ELR (cell line): Measurements from ENCODE around the gene PDE1C.
A peak's percentile ranks its signal among the peaks of the same experiment; 100 is the strongest.
"Not testable (repeated sequence)": the region's sequence is repeated elsewhere in the genome, so short reads cannot be mapped to it uniquely, and the experiment has no call there.

Source experiments
- DNase-seq: peaks from one replicate; pipeline ENCODE4 v3.0.0-alpha.2; 2015; ENCODE audit warnings: low read depth

PDE1C gene

DNA sequence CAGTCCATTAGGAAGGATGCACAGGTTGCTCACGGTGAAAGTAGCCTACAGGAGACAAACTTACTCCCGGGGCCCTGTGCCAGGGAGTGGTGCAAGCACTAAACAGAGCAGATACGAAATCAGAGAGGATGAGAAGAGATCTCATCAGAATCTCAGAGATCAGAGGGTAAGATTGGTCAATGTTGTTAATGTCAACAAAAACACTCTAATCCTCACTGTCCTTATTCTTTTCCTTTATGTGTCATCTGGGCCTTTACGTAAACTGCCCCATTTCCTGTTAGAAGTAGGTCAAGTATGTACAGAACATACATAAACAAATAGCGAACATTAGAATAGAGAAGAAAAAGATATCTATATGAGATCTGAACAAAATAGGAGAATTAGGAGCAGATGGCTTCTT, 220.1 kb downstream of the PDE1C start:
- DNase-seq = peak; percentile 36

DNA sequence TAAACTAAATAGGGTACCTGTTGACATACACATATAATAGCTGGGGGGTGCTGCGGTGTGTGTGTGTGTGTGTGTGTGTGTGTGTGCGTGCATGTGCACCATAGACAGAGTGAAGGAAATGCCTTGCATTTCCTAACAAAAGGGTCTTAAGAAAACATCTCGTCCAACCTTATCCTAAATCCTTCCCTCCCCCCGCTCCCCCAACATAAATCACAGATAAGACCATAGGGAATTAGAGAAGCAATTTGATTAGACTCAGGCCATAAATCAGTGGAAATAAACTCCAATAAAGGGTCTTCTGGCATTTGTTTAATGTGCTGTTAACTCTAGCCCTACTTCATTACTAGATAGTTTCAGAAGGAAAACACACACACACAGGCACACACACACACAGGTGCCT, 234.7 kb downstream of the PDE1C start:
- DNase-seq = no peak

DNA sequence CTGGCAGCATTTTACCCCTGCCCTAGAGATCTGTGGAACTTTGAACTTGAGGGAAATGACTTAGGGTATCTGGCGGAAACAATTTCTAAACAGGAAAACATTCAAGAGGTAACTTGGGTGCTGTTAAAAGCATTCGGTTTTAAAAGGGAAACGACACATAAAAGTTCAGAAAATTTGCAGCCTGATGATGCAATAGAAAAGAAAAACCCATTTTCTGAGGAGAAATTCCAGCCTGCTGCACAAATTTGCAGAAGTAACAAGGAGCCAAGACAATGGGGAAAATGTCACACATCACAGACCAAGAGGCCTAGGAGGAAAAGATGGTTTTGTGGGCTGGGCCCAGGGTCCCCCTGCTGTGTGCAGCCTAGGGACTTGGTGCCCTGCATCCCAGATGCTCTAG, 236.6 kb downstream of the PDE1C start:
- DNase-seq = not testable (repeated sequence)

DNA sequence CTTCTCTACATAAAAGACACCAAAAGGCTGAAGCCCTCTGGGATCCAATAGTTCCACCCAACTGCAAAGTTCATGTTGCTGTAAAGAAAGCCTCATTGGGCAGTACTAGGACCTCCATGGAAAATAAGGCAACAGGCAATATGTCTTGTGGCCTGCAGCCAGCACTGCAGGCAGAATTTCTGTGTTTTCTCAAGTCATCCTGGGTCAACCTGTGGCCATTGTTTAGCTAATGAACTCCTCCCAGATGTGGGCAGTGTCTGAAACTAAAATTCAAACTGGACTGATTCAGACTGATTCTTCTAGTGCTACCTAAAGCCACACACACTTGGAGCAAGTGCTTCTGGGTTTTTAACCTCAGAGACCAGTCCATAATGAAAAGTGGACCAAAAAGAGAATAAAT, 241.7 kb downstream of the PDE1C start:
- DNase-seq = no peak

DNA sequence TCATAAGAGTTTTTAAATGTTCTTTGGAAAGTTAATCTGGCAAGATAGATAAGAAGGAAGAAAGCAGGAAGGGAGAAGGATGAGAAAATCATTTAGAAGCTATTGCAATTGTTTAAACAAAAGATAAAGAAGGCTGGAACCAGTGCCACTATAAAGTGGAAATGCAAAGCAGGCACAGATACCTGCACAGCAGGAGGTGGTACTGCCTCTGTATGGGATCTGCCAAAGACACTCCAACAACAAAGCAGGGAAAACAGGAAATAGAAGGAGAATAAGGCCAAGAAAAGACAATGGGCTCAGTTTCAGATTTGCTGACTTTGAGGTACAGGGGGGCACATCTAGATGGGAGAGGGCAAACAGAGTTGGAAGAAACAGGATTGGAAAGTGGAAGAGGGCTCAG, 244.6 kb downstream of the PDE1C start:
- no peak for DNase-seq

DNA sequence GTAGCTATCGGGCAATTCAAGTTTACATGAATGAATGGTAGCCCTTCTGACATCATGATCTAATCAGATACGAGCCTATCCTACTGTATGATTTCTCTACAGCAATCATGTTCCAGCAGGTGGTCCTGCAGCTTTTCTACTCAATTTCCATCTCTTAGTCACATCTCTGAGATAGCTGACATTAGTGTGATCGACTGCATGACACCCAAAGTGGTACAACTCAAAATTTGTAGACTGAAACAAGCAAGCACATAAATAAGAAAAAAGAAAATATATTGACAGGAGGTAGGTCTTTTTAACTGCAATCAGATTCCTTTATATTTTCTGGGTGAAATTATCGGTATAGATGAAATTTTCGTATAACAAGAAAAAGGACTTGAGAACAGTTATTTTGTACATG, 251.2 kb downstream of the PDE1C start:
- DNase-seq = no peak

DNA sequence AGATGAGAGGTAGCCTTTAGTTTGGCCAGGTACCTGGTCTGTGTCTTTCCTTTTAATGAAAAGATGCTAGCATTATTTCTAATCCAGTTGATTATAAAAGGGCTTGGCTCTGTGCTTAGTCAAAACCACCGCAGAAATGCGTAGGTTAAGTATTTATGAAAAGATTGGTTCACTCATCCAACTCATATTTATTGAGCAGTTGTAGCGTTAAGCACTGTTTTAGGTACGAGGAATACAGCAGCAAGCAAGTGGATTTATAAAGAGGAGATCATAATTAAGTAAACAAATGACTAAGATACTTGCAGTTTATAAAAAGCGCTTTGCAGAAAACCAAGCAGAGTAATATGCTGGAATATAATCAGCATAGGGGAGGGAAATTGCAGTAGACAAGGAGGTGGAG, 253.4 kb downstream of the PDE1C start:
- no peak for DNase-seq

DNA sequence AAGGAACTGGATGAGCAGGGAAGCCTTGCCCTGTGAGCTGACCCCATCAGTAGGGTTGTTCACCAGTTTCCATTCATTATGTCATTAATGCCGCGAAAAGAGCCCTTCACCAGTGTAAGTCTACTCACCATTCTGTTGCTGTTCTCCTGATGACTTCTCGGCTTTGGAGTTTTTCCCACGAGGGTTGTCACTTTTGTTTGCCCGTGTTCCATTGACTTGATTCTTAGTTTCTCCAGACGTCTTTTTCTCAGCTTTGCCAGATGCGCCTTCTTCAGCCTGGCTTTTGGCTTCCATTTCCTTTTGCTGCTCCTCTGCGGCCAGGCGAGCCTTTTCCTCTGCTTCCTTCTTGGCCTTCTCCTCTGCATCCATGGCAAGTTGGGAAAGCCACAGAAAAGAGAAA, 254.4 kb downstream of the PDE1C start:
- DNase-seq = no peak

DNA sequence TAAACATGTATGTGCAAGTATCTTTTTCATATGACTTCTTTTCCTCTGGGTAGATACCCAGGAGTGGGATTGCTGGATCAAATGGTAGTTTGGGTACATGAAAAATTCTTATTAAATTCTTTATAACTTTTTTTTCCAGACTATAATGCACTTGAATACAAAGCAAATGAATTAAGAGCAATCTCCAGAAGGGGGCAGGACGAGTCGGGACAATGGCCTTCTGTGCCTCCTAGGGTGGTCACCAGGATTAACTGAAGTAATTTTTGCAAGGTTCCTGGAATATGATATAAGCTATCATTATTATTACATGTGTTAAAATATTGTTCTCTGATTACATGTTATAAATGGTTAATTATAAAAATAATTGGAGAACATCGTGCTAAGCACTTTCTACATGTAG, 256.0 kb downstream of the PDE1C start:
- DNase-seq = peak; percentile 37

DNA sequence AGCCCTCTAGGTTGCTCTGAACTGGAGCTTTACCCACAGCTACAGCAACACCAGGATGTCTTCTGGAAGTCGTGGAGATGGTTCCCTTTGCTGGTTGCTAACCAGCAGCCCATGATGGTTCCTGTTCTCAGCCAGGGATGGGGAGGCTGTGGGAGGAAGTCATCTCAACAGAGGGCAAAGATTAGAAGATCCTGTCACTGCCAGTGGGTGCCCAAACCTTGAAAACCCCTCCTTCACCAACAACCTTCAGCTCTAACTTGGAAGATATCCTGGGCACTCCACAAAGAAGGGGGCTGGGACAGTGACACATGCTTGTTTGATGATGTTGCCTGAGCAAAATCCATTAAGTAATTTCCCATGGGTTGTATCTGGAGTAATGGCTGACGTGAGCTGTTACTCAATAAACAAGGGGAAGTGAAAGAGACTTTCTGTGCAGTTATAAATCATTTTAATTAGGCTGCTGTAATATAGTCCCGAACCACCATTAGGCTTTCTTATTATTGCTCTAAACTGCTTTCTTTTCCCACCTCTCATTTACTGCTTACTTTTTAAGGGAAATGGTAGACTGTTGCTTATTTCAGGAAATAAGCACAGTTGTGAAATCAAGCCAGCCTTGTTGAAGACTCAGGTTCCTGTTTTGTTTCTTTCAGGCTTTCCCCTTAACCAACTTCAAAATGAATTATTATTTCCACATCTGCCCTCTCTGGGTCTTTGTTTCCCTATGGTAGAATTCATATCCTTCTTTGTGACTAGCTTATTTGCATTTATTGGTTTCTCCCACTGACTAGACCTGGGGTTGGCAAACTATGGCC, 258.4 kb downstream of the PDE1C start:
- DNase-seq = peak; percentile 77

DNA sequence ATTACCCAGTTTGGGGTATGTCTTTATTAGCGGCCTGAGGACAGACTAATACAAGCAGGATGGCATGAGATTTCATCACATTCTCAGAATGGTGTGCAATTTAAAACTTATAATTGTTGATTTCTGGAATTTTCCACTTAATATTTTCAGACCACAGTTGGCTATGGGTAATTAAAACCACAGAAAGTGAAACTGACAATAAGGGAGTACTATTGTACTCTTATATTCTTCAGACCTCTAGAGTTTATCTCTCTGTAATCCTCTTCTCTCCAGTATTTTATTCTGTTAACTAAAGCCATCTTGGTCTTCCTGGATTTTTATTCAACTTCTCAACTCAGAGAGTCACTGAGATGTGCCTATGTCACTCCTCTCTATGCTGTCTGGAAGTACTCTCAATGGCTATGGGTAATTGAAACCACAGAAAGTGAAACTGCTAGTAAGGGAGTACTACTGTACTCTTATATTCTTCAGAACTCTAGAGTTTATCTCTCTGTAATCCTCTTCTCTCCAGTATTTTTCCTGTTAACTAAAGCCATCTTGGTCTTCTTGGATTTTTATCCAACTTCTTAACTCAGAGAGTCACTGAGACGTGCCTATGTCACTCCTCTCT, 264.9 kb downstream of the PDE1C start:
- DNase-seq = peak; percentile 9

DNA sequence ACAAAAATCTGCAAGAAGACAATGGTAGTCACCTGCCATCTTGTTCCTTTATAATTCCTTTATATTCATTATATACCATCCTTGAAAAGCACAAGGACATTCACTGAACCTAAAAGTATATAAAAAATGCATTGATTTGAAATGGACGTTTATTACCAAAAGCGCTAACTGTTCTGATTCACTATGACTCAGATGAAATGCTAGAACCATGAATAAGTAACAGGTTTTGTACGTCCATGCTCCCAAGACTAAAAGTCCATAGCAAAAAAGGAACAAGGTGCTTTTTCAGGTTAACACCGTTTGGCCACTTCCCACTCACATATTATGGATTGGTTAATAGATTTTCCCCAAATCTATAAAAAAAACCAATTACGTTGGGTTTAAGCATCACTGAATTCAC, 273.8 kb downstream of the PDE1C start:
- DNase-seq = peak; percentile 75

DNA sequence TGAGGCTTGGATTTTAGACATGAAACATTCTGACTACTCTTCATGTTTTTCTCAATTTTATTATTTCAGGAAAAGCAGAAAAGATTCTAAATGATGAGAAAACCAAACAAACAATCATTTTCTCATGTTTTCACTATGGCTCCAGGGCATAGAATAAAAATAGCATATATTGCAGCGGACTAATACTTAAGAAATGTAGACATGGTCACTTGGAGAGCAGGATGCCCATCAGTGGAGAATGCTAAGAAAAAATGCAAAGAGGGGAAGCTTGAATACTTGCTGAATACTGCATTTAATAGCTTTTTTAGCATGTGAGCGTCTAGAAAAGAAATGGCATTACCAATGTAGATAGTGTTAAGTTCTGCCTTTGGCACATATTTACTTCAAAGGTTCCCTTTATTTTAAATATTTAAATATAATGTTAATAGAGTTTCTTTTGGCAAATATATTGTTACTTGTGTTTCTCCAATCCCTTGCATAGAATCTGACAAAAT, 275.3 kb downstream of the PDE1C start:
- peak; percentile 66 for DNase-seq

DNA sequence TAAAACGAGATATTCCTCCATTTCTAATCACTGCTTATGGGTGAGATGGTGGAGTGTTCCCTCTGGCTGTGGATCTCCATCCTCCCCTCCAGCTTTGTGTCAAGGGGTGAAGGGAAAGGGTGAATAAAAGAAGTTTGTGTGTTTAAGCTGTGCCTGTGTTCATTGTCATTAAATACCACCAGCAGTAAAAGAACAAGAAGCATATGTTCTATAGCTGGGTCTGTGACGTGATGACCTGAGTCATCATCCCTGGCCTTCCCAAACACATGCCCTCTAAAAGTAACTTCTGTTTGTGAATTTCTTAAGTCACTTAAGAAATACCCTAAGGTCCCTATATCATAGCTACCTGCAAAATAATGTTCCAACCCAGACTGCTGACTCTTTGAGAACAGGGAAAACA, 278.3 kb downstream of the PDE1C start:
- DNase-seq = peak; percentile 45

DNA sequence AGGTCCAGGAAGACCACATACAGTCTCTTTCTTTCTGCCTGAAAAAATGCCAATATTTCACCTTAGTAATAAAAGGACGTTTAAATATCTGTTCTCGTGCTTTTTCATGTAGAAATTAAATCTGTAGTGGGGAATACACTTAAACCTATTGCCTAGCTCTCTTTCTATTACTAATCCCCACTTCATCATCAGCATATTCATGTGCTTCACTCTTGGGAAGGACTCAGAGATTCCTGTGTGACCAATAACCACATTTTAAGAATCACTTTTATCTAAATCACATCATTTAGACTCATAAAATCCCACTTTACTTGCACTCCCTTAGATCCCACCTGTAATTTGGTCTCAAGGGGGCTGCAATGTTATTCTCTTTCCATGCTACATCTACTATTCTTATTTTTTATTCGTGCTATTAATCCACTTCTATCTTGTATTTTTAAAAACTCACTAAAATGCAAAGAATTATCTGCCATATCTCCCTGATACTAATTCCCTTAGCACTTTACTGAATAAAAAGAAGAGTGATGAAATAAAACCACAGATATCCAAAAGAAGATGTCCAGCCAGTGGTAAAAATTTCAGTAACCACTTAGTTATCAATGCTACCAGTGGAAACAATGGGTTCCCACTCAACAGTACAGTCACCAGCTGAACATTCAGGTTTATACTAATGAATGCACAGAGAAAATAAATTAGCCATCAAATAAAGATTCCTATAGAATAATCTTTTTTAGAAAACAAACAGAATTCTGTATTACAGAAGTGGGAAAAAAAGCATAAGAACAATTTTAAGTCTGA, 281.1 kb downstream of the PDE1C start:
- peak; percentile 62 for DNase-seq

DNA sequence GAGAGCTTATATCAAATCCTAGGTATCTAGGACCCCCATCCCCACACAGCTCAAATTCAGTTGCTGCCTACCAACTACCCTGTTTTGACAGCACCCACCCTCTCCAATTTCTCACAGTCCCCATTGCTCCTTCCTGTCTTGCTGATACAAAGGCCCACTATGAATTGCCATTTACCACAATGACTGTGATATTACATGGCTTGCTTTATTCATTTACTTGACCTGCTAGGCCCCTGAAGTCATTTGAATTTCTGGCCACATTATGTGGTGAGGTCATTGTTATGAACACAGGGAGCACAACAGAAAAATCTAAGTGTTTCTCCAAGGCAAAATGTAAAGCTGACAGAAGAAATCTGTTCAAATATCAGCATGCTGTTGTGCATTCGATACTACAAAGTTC, 281.8 kb downstream of the PDE1C start:
- peak; percentile 61 for DNase-seq

DNA sequence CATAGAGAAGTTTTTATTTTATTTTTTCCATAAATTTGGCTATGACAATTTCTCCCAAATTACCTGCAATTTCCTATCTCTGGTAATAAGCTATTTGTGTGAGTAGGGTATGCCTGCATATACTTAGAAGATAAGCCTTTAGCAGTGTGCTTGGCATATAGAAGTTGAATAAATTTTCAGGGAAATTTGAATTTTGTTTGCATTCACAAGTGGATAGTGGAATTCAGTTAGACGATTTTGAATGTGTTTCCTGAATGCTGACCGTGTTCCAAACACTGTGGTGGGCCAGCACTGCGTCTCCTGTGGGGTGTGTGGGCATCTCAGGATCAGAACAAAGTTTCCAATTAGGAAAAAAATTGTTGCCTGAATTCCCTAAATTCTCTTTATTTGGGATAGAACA, 283.9 kb downstream of the PDE1C start:
- no peak for DNase-seq

DNA sequence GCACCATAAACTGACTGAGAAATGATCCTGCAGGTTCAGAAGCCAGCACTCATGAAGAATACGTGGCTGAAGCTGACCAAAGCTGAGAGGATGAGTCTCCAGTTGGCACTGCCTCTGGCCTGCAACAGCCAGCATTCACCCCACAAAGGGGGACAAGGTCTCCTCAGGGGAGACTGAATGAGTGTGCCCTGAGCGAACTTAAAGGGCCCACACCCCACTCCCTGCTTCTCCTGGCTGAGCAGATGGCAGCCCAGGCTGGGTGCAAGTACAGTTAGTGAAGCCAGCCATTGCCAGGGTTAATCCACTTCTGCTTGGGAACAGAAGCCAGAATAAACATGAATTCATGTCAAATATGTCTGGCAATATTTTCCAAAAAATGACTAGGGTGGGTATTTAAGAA, 285.1 kb downstream of the PDE1C start:
- no peak for DNase-seq

DNA sequence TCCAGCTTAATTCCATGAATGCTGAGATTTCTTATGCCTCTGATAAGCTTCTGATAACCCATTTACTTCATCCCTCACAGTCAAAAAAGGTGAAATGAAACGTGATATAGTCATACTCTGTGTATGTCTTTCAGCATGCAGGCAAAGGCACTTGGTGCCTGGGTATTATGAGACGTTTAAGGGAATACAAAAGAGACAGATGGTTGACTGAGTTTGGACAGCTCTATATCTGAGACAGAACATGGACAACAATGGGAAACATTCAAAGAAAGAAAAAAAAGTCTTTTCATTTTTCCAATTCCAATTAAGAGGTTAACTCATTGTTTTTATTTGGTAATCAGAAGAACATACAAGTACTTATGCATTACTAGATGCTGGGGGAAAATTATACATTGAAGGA, 287.0 kb downstream of the PDE1C start:
- no peak for DNase-seq

DNA sequence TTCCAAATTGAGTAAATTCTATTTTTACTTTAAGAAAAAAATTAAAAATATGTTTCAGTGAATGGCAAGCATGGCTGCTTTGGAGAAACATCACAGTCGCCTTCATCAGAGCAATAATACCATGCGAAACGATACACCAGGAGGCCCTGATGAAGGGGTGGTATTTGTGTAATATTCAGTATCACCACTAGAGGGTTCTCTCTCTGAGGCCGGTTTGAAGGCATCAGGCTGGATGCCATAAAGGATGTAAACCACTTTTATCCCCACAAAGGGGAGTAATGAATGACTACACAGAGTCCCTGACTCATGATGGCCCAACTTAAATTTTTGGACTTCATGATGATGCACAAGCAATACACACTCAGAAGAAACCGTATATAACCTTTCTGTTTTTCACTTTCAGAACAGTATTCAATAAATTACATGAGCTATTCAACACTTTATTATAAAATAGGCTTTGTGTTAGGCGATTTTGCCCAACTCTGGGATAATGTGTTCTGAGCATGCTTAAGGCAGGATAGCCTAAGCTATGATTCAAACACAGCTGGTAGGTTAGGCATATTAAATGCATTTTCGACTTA, 287.7 kb downstream of the PDE1C start:
- DNase-seq = peak; percentile 92

DNA sequence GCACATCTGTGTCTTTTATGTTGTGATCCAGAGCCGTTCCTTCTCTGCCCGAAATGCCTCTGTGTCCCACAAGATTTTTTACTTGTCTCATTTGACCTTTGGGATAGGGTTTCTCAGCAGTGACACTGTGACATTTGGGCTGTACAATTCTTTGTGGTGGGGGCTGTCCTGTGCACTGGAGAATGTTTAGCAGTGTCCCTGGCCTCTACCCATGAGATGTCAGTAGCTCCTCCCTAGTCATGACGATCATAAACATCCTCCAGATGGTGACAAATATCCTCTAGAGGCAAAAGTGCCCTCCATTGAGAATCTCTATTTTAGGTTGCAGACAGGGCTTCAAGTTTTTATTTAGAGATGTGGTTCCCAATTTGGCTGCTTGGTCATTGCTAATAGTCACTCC, 291.9 kb downstream of the PDE1C start:
- no peak for DNase-seq

DNA sequence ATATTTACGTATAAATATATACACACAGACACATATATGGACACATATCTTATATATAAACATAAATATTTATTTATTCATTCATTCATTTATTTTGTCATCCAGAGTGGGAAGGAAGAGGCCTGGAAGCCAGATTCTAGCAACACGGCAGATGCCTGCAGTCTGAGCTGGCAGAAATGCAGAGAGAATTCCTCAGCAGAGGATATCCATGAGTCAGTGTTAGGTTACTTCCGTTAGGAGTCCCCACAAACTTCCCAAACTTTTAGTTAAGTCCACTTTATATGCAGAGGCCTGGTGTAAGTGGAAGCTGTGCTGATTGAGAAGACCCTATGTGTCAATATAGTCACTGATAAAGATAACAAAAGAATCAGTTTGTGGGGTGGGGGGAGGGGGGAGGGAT, 293.6 kb downstream of the PDE1C start:
- DNase-seq = peak; percentile 95

DNA sequence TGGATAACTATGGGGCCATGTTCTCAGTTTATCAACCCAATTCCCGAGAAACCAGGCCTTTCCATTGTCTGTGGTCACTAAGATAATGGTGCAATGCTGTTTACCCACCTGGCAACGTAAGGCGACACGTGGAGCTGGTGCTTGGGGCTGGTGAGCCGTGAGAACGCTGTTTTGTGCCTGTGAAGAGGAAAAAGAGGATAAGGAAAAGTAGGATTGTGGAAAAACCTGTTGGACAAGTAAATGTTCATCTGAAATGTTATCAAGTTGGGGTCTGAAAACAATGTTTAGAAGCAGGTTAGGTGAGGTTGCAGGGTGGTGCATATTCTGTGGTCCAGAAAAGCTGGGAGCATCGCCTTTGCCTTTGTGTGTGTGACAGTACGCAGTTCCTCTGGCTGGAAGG, 294.7 kb downstream of the PDE1C start:
- DNase-seq = no peak
